ES-I3 (cell line): Measurements from ENCODE around the gene FAM24A.

ENCODE experiments used
- H3K36me3 ChIP-seq: 2 replicates; pipeline ENCODE4 v1.6.1; 2013; ENCODE audit warnings: mild to moderate bottlenecking, low read length, control low read depth, moderate library complexity; ENCODE audit not compliant: insufficient read depth
- H3K4me1 ChIP-seq: 2 replicates; pipeline ENCODE4 v1.6.1; 2013; ENCODE audit warnings: mild to moderate bottlenecking, control low read depth, low read length; ENCODE audit not compliant: insufficient read depth
- H3K9ac ChIP-seq: 2 replicates; pipeline ENCODE4 v1.6.1; 2013; ENCODE audit warnings: low read depth, mild to moderate bottlenecking, low read length, moderate library complexity
- H3K9me3 ChIP-seq: 2 replicates; pipeline ENCODE4 v1.6.1; 2013; ENCODE audit warnings: mild to moderate bottlenecking, low read length, moderate library complexity; ENCODE audit not compliant: control insufficient read depth, insufficient read depth

FAM24A gene

DNA sequence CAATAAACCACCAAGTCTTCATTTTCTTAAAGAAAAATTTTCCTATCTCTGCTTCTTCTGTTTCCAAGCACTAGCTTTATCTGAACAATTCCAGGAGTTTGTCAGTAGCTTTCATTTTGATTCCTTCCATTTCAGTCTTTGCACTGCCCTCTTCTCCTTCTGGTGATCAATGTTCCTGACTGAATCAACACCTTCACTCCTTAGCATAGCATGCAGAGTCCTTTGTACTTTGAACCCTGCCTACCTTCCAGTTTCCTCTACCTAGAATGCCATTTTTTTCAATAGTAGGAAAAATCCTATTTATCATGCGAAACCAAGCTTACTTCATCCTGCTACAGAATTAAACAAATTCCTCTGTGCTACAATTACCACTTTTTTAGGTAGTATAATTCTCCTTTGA, 45.5 kb downstream of the FAM24A start:
- Histone ChIP-seq H3K9ac (no peak overlapping the region), H3K36me3 (no peaks in the 10 kb centered on the region), H3K9me3 (peaks cover 3% of the 10 kb centered on the region; the same call in 1 of the 2 replicates), H3K4me1 (no peaks in the 10 kb centered on the region)

DNA sequence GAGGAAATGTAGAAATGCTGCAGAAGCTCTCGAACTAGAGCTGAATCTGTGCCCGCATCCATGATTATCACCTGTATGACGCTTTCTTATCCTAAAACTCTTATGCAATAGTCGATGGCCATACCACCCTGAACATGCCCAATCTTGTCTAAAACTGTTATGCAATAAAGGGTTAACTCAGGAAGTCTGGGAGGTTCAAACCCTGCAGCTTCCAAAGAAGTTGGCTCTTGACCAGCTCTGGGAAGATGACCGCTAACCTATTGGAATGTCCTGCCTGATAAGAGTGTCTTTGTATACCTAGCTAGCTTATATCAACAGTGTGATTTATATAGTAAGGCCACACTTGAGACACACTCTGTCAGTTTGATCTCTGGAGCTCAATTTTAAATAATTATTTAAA, 47.1 kb downstream of the FAM24A start:
- H3K9ac ChIP-seq: no peak overlapping the region
- peaks cover 3% of the 10 kb centered on the region; the same call in 1 of the 2 replicates for H3K9me3 ChIP-seq
- no peaks in the 10 kb centered on the region for H3K4me1 ChIP-seq
- H3K36me3 ChIP-seq: no peaks in the 10 kb centered on the region

DNA sequence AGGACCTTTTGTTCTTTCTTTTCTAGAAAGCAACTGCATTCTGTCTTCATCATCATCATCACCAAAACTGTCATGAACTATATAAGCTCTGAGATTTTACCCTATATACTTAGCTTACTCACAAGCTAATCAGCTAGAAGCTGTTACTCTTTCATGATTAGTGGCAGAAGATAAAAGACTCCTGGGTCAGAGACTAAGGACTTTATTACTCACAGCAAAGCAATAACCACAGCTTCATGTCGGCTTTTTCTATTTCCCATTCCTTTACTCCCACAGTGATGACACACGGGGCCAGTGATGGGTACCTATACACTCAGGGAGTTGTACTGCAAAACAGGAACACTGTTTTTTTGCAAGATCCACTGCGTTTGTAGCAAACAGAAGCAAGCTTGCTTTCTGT, 52.0 kb downstream of the FAM24A start:
- Histone ChIP-seq H3K36me3 (no peaks in the 10 kb centered on the region), H3K4me1 (no peaks in the 10 kb centered on the region), H3K9ac (no peak overlapping the region), H3K9me3 (no peaks in the 10 kb centered on the region)
